ENCODE data around the gene CENPV. TPM values are rescaled to one million over a fixed set of nuclear protein-coding genes. Genes with fewer than 3 reads are reported as not detected.

CENPV gene
- total RNA-seq, 1 donor from 2014 or later, result 488 TPM

DNA sequence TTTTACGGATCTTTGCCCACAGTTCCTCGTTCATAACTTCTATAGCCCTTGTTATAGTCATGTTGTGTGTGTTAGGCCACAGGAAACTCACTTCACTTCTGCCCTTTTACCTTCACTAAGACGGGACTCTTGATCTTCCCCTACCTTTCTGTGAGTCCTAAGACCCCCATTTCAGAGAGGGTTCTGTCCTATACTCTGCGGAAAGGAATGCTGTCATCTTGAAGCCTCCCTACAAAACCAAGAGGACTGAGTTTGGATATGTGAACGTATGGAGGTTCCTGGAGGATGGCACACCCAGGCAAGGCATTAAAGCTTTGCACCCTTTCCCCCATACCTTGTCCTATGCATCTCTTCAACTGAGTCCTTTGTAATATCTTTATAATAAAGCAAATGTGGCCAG lies 31.3 kb upstream of the CENPV start:
- no peak for DNase-seq (ENCODE audit: low read depth, low spot score)
- peak overlapping the region; percentile 90 for H3K4me3 Mint-ChIP-seq
- peaks cover 29% of the 10 kb centered on the region for H3K36me3 Mint-ChIP-seq (ENCODE audit: low read depth)
- peaks cover 52% of the 10 kb centered on the region for H3K4me1 Mint-ChIP-seq
- no peak for TF ChIP-seq CTCF (conservative IDR thresholded peaks at IDR 0.05)
- no peaks in the 10 kb centered on the region for H3K9me3 Mint-ChIP-seq
- H3K27ac Mint-ChIP-seq (ENCODE audit: unreplicated experiment), result no peak overlapping the region
- H3K27me3 Mint-ChIP-seq (ENCODE audit: low read depth), result peaks cover 6% of the 10 kb centered on the region

DNA sequence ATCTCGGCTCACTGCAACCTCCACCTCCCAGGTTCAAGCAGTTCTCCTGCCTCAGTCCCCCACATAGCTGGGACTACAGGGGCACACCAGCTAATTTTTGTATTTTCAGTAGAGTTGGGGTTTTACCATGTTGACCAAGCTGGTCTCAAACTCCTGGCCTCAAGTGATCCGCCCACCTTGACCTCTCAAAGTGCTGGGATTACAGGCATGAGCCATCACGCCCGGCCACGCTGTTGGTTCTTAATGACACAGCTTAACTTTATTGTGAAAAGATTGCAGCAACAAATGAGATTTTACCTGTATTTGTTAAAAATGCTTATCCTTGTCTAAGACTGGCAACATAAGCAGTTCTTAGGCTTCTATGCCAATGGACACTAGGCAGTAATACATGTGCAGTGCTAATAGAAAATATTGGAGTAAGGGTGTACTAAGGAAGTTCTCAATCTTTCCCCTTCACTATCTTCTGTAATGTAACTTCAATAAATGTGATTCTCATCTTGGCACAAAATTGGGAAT lies 30.6 kb upstream of the CENPV start:
- H3K27me3 Mint-ChIP-seq (ENCODE audit: low read depth), result peaks cover 6% of the 10 kb centered on the region
- peaks cover 29% of the 10 kb centered on the region for H3K36me3 Mint-ChIP-seq (ENCODE audit: low read depth)
- H3K4me1 Mint-ChIP-seq, result peaks cover 55% of the 10 kb centered on the region
- no peak overlapping the region for H3K27ac Mint-ChIP-seq (ENCODE audit: unreplicated experiment)
- peak overlapping the region; percentile 90 for H3K4me3 Mint-ChIP-seq
- no peak for TF ChIP-seq CTCF (conservative IDR thresholded peaks at IDR 0.05)
- DNase-seq (ENCODE audit: low read depth, low spot score), result no peak
- H3K9me3 Mint-ChIP-seq, result no peaks in the 10 kb centered on the region

DNA sequence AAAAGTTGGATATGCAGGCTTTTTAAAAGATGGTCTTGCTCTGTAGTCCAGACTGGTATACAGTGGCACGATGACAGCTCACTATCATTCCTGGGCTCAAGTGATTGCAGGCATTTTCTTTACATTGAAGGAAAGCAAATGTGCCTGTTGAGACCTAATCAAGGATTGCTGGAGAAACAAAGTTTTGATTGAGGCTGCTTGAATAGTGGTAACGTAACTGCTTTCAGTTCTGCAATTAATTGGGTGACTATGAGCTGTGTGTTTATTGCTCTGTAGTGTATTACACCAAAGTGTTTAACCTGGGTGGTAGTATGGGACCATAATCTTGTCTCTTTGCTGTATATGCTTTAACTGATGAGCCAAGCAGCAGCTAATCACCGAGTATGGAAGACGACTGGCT lies 29.9 kb upstream of the CENPV start:
- no peak overlapping the region for H3K27ac Mint-ChIP-seq (ENCODE audit: unreplicated experiment)
- no peaks in the 10 kb centered on the region for H3K9me3 Mint-ChIP-seq
- H3K36me3 Mint-ChIP-seq (ENCODE audit: low read depth), result peaks cover 29% of the 10 kb centered on the region
- peaks cover 61% of the 10 kb centered on the region for H3K4me1 Mint-ChIP-seq
- H3K4me3 Mint-ChIP-seq, result peak overlapping the region; percentile 90
- no peak for TF ChIP-seq CTCF (conservative IDR thresholded peaks at IDR 0.05)
- peaks cover 6% of the 10 kb centered on the region for H3K27me3 Mint-ChIP-seq (ENCODE audit: low read depth)
- DNase-seq (ENCODE audit: low read depth, low spot score), result no peak

DNA sequence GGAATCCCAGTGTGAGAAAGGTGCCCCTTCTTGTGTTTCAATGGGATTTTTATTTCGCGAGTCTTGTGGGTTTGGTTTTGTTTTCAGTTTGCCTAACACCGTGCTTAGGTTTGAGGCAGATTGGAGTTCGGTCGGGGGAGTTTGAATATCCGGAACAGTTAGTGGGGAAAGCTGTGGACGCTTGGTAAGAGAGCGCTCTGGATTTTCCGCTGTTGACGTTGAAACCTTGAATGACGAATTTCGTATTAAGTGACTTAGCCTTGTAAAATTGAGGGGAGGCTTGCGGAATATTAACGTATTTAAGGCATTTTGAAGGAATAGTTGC lies 28.2 kb upstream of the CENPV start:
- Mint-ChIP-seq H3K27me3 (ENCODE audit: low read depth) (peaks cover 4% of the 10 kb centered on the region), H3K4me3 (peak overlapping the region; percentile 90), H3K4me1 (peaks cover 56% of the 10 kb centered on the region), H3K36me3 (ENCODE audit: low read depth) (peaks cover 29% of the 10 kb centered on the region), H3K9me3 (no peaks in the 10 kb centered on the region), H3K27ac (ENCODE audit: unreplicated experiment) (peak overlapping the region; percentile 99)
- peak; percentile 18 for TF ChIP-seq CTCF (conservative IDR thresholded peaks at IDR 0.05)
- DNase-seq (ENCODE audit: low read depth, low spot score), result no peak

DNA sequence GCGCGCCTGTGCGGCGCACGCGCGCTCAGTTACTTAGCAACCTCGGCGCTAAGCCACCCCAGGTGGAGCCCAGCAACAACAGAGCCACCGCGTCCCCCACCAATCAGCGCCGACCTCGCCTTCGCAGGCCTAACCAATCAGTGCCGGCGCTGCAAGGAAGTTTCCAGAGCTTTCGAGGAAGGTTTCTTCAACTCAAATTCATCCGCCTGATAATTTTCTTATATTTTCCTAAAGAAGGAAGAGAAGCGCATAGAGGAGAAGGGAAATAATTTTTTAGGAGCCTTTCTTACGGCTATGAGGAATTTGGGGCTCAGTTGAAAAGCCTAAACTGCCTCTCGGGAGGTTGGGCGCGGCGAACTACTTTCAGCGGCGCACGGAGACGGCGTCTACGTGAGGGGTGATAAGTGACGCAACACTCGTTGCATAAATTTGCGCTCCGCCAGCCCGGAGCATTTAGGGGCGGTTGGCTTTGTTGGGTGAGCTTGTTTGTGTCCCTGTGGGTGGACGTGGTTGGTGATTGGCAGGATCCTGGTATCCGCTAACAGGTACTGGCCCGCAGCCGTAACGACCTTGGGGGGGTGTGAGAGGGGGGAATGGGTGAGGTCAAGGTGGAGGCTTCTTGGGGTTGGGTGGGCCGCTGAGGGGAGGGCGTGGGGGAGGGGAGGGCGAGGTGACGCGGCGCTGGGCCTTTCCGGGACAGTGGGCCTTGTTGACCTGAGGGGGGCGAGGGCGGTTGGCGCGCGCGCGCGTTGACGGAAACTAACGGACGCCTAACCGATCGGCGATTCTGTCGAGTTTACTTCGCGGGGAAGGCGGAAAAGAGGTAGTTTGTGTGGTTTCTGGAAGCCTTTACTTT lies 27.6 kb upstream of the CENPV start, which contains the start of gene UBB:
UBB (plus strand) TSS at position 452 of the 856 bp plus-strand sequence. CDS start 817 bp downstream, outside the sequence.
- H3K27ac Mint-ChIP-seq (ENCODE audit: unreplicated experiment), result peak within 1 kb of the TSS; percentile 99
- H3K4me1 Mint-ChIP-seq, result peaks cover 56% of the 10 kb centered on the region
- peaks cover 29% of the 10 kb centered on the region for H3K36me3 Mint-ChIP-seq (ENCODE audit: low read depth)
- peak; percentile 86 for DNase-seq (ENCODE audit: low read depth, low spot score)
- no peaks in the 10 kb centered on the region for H3K9me3 Mint-ChIP-seq
- H3K4me3 Mint-ChIP-seq, result peak within 1 kb of the TSS; percentile 90
- peaks cover 4% of the 10 kb centered on the region for H3K27me3 Mint-ChIP-seq (ENCODE audit: low read depth)
- no peak for TF ChIP-seq CTCF (conservative IDR thresholded peaks at IDR 0.05)
